ENCODE results near the gene RNF220.
"Not testable (repeated sequence)": the region's sequence is repeated elsewhere in the genome, so short reads cannot be mapped to it uniquely, and the experiment has no call there.

The RNF220 gene

GRCh38 chr1:44501047-44501890 lies 96.2 kb downstream of the RNF220 start:
- no peak overlapping the region for H3K4me3 ChIP-seq (ENCODE audit: low read depth in 1 of 2, low read length in 2 of 2)
- peaks cover 7% of the 10 kb centered on the region in 2 donors for H3K27me3 ChIP-seq (ENCODE audit: control insufficient read depth in 1 of 2, insufficient read depth in 2 of 2, low read length in 2 of 2)
- no peaks in the 10 kb centered on the region for H3K4me1 ChIP-seq (ENCODE audit: insufficient read depth, low read length)
- H3K9me3 ChIP-seq (ENCODE audit: low read length), result no peaks in the 10 kb centered on the region
- H3K36me3 ChIP-seq (ENCODE audit: insufficient read depth, low read length), result no peaks in the 10 kb centered on the region
- no peak overlapping the region for H3K9ac ChIP-seq (ENCODE audit: low read length)
- no peak overlapping the region for H3K27ac ChIP-seq (ENCODE audit: low read depth, low read length)

GRCh38 chr1:44502823-44503222 lies 97.8 kb downstream of the RNF220 start:
- not testable (repeated sequence) for H3K27ac ChIP-seq (ENCODE audit: low read depth, low read length); H3K4me3 ChIP-seq (ENCODE audit: low read depth in 1 of 2, low read length in 2 of 2)
- peaks cover 7 to 22% of the 10 kb centered on the region in 2 donors for H3K27me3 ChIP-seq (ENCODE audit: control insufficient read depth in 1 of 2, insufficient read depth in 2 of 2, low read length in 2 of 2)

GRCh38 chr1:44503625-44504024 lies 98.6 kb downstream of the RNF220 start:
- no peaks in the 10 kb centered on the region for H3K36me3 ChIP-seq (ENCODE audit: insufficient read depth, low read length)
- H3K9ac ChIP-seq (ENCODE audit: low read length), result no peak overlapping the region
- H3K4me1 ChIP-seq (ENCODE audit: insufficient read depth, low read length), result no peaks in the 10 kb centered on the region
- H3K27me3 ChIP-seq (ENCODE audit: control insufficient read depth in 1 of 2, insufficient read depth in 2 of 2, low read length in 2 of 2), result peaks cover 7 to 26% of the 10 kb centered on the region in 2 donors
- no peaks in the 10 kb centered on the region for H3K9me3 ChIP-seq (ENCODE audit: low read length)
- H3K4me3 ChIP-seq (ENCODE audit: low read depth in 1 of 2, low read length in 2 of 2), result no peak overlapping the region
- H3K27ac ChIP-seq (ENCODE audit: low read depth, low read length), result no peak overlapping the region

More at GRCh38 chr1:44502823-44503222, 97.8 kb downstream of the RNF220 start:
- H3K4me1 ChIP-seq (ENCODE audit: insufficient read depth, low read length); H3K9me3 ChIP-seq (ENCODE audit: low read length); H3K9ac ChIP-seq (ENCODE audit: low read length); H3K36me3 ChIP-seq (ENCODE audit: insufficient read depth, low read length): not testable (repeated sequence)

GRCh38 chr1:44505210-44505993 lies 100.3 kb downstream of the RNF220 start:
- H3K27ac ChIP-seq (ENCODE audit: low read depth, low read length), result no peak overlapping the region
- no peak overlapping the region for H3K4me3 ChIP-seq (ENCODE audit: low read depth in 1 of 2, low read length in 2 of 2)
- H3K4me1 ChIP-seq (ENCODE audit: insufficient read depth, low read length), result no peaks in the 10 kb centered on the region
- H3K9me3 ChIP-seq (ENCODE audit: low read length), result no peaks in the 10 kb centered on the region
- H3K36me3 ChIP-seq (ENCODE audit: insufficient read depth, low read length), result no peaks in the 10 kb centered on the region
- H3K9ac ChIP-seq (ENCODE audit: low read length), result no peak overlapping the region
- H3K27me3 ChIP-seq (ENCODE audit: control insufficient read depth in 1 of 2, insufficient read depth in 2 of 2, low read length in 2 of 2), result peaks cover under 1 to 25% of the 10 kb centered on the region in 2 donors

- Histone ChIP-seq H3K9ac (ENCODE audit: low read length) (no peak overlapping the region), H3K9me3 (ENCODE audit: low read length) (no peaks in the 10 kb centered on the region), H3K27me3 (ENCODE audit: control insufficient read depth in 1 of 2, insufficient read depth in 2 of 2, low read length in 2 of 2) (peaks cover 0 to 24% of the 10 kb centered on the region in 2 donors), H3K4me3 (ENCODE audit: low read depth in 1 of 2, low read length in 2 of 2) (no peak overlapping the region), H3K36me3 (ENCODE audit: insufficient read depth, low read length) (no peaks in the 10 kb centered on the region), H3K4me1 (ENCODE audit: insufficient read depth, low read length) (no peaks in the 10 kb centered on the region), H3K27ac (ENCODE audit: low read depth, low read length) (no peak overlapping the region)
Observed at GRCh38 chr1:44507490-44508396, 102.7 kb downstream of the RNF220 start.

- H3K27ac ChIP-seq (ENCODE audit: low read depth, low read length), result no peak overlapping the region
- H3K4me3 ChIP-seq (ENCODE audit: low read depth in 1 of 2, low read length in 2 of 2), result no peak overlapping the region
- no peak overlapping the region for H3K9ac ChIP-seq (ENCODE audit: low read length)
- no peaks in the 10 kb centered on the region for H3K36me3 ChIP-seq (ENCODE audit: insufficient read depth, low read length)
- H3K9me3 ChIP-seq (ENCODE audit: low read length), result no peaks in the 10 kb centered on the region
- peaks cover 0 to 25% of the 10 kb centered on the region in 2 donors for H3K27me3 ChIP-seq (ENCODE audit: control insufficient read depth in 1 of 2, insufficient read depth in 2 of 2, low read length in 2 of 2)
- no peaks in the 10 kb centered on the region for H3K4me1 ChIP-seq (ENCODE audit: insufficient read depth, low read length)
Observed at GRCh38 chr1:44508397-44508745, 103.3 kb downstream of the RNF220 start.

GRCh38 chr1:44511363-44511762 lies 106.3 kb downstream of the RNF220 start:
- H3K27ac ChIP-seq (ENCODE audit: low read depth, low read length), result no peak overlapping the region
- H3K36me3 ChIP-seq (ENCODE audit: insufficient read depth, low read length), result no peaks in the 10 kb centered on the region
- H3K9ac ChIP-seq (ENCODE audit: low read length), result no peak overlapping the region
- no peaks in the 10 kb centered on the region for H3K9me3 ChIP-seq (ENCODE audit: low read length)
- no peak overlapping the region for H3K4me3 ChIP-seq (ENCODE audit: low read depth in 1 of 2, low read length in 2 of 2)
- H3K27me3 ChIP-seq (ENCODE audit: control insufficient read depth in 1 of 2, insufficient read depth in 2 of 2, low read length in 2 of 2), result peaks cover 0 to 22% of the 10 kb centered on the region in 2 donors
- H3K4me1 ChIP-seq (ENCODE audit: insufficient read depth, low read length), result no peaks in the 10 kb centered on the region

GRCh38 chr1:44511769-44512168 lies 106.7 kb downstream of the RNF220 start:
- Histone ChIP-seq H3K27me3 (ENCODE audit: control insufficient read depth in 1 of 2, insufficient read depth in 2 of 2, low read length in 2 of 2) (peaks cover 0 to 18% of the 10 kb centered on the region in 2 donors), H3K27ac (ENCODE audit: low read depth, low read length) (no peak overlapping the region), H3K4me3 (ENCODE audit: low read depth in 1 of 2, low read length in 2 of 2) (no peak overlapping the region), H3K9ac (ENCODE audit: low read length) (no peak overlapping the region), H3K9me3 (ENCODE audit: low read length) (no peaks in the 10 kb centered on the region), H3K36me3 (ENCODE audit: insufficient read depth, low read length) (no peaks in the 10 kb centered on the region), H3K4me1 (ENCODE audit: insufficient read depth, low read length) (no peaks in the 10 kb centered on the region)

- no peaks in the 10 kb centered on the region for H3K4me1 ChIP-seq (ENCODE audit: insufficient read depth, low read length)
- peaks cover 0 to 11% of the 10 kb centered on the region in 2 donors for H3K27me3 ChIP-seq (ENCODE audit: control insufficient read depth in 1 of 2, insufficient read depth in 2 of 2, low read length in 2 of 2)
- no peaks in the 10 kb centered on the region for H3K36me3 ChIP-seq (ENCODE audit: insufficient read depth, low read length)
- no peak overlapping the region for H3K27ac ChIP-seq (ENCODE audit: low read depth, low read length)
- H3K9me3 ChIP-seq (ENCODE audit: low read length), result no peaks in the 10 kb centered on the region
- H3K4me3 ChIP-seq (ENCODE audit: low read depth in 1 of 2, low read length in 2 of 2), result no peak overlapping the region
- no peak overlapping the region for H3K9ac ChIP-seq (ENCODE audit: low read length)
Observed at GRCh38 chr1:44512313-44512885, 107.3 kb downstream of the RNF220 start.

GRCh38 chr1:44513111-44513510 lies 108.1 kb downstream of the RNF220 start:
- Histone ChIP-seq H3K9ac (ENCODE audit: low read length) (no peak overlapping the region), H3K27ac (ENCODE audit: low read depth, low read length) (no peak overlapping the region), H3K4me1 (ENCODE audit: insufficient read depth, low read length) (no peaks in the 10 kb centered on the region), H3K36me3 (ENCODE audit: insufficient read depth, low read length) (no peaks in the 10 kb centered on the region), H3K9me3 (ENCODE audit: low read length) (no peaks in the 10 kb centered on the region), H3K4me3 (ENCODE audit: low read depth in 1 of 2, low read length in 2 of 2) (no peak overlapping the region), H3K27me3 (ENCODE audit: control insufficient read depth in 1 of 2, insufficient read depth in 2 of 2, low read length in 2 of 2) (peaks cover 0 to 4% of the 10 kb centered on the region in 2 donors)

GRCh38 chr1:44514673-44515072 lies 109.6 kb downstream of the RNF220 start:
- no peaks in the 10 kb centered on the region for H3K36me3 ChIP-seq (ENCODE audit: insufficient read depth, low read length)
- no peaks in the 10 kb centered on the region for H3K4me1 ChIP-seq (ENCODE audit: insufficient read depth, low read length)
- H3K9me3 ChIP-seq (ENCODE audit: low read length), result no peaks in the 10 kb centered on the region
- no peak overlapping the region for H3K27ac ChIP-seq (ENCODE audit: low read depth, low read length)
- no peak overlapping the region for H3K9ac ChIP-seq (ENCODE audit: low read length)
- H3K27me3 ChIP-seq (ENCODE audit: control insufficient read depth in 1 of 2, insufficient read depth in 2 of 2, low read length in 2 of 2), result peaks cover 0 to 4% of the 10 kb centered on the region in 2 donors
- no peak overlapping the region for H3K4me3 ChIP-seq (ENCODE audit: low read depth in 1 of 2, low read length in 2 of 2)

Measured in muscle layer of colon (tissue), 2 donors.